SK-N-SH treated with all-trans-retinoic acid at 6 μM for 48 hours (cell line): Measurements from ENCODE around the gene ACP2.

Experiments
- GLIS3 ChIP-seq: fragments of 250-450 bp; sonication (Bioruptor Pico); IDR thresholded peaks from 2 replicates; pipeline ENCODE4 v1.5.0; 2020; ENCODE audit warnings: mild to moderate bottlenecking, moderate library complexity
- ISL1 ChIP-seq: fragments of 250-450 bp; sonication (Bioruptor Pico); IDR thresholded peaks from 2 replicates; pipeline ENCODE4 v2.1.2; 2022; ENCODE audit warnings: mild to moderate bottlenecking, moderate library complexity
- SNAI2 ChIP-seq: fragments of 250-450 bp; sonication (Bioruptor Pico); IDR thresholded peaks from 2 replicates; pipeline ENCODE4 v1.5.0; 2020; ENCODE audit warnings: mild to moderate bottlenecking, moderate library complexity
- TCF4 ChIP-seq: fragments of 250-450 bp; sonication (Bioruptor Pico); IDR thresholded peaks from 2 replicates; pipeline ENCODE4 v1.8.0; 2021; ENCODE audit warnings: mild to moderate bottlenecking, moderate library complexity, borderline replicate concordance
- ZC3H10 ChIP-seq: fragments of 250-450 bp; sonication (Bioruptor Pico); IDR thresholded peaks from 2 replicates; pipeline ENCODE4 v1.5.1; 2021; ENCODE audit warnings: mild to moderate bottlenecking, moderate library complexity
- ZNF565 ChIP-seq: fragments of 450-650 bp; formaldehyde crosslinking; conservative IDR thresholded peaks from 2 replicates; pipeline ENCODE4 v1.5.0; 2020; ENCODE audit warnings: low read depth, mild to moderate bottlenecking, moderate library complexity
- TF ChIP-seq, protein P1 (sequence below): fragments of 250-450 bp; sonication (Bioruptor Pico); IDR thresholded peaks from 2 replicates; pipeline ENCODE4 v1.5.0; 2020; ENCODE audit warnings: mild to moderate bottlenecking, moderate library complexity
- TF ChIP-seq, protein P2 (sequence below): fragments of 250-450 bp; sonication (Bioruptor Pico); IDR thresholded peaks from 2 replicates; pipeline ENCODE4 v1.8.0; 2020; ENCODE audit warnings: mild to moderate bottlenecking, moderate library complexity, borderline replicate concordance
- TF ChIP-seq, protein P3 (sequence below): fragments of 250-450 bp; sonication (Bioruptor Pico); IDR thresholded peaks from 2 replicates; pipeline ENCODE4 v1.5.1; 2020; ENCODE audit warnings: low read depth, mild to moderate bottlenecking, moderate library complexity

DNA sequence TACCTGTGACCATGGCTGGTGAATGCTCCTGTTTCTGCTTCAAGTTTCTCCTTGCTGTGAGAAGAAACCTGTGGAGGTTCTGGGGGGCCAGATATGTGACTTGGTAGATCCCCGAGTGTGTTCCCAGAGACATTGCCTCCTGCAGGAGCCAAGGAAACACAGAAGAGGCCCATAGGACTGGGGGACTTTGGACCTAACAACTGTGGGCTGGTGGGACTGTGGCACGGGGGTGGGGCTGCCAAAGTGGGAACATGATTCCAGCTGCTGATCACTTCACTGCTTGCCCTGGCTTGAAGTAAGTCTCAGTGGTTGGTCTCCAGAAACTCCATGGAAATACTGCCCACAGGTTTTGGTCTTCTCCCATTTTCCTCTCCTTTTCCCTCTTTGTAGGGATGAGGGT is 5.0 kb upstream of the ACP2 start:
- no peak for TF ChIP-seq TCF4 (CRISPR knock-in tag)
- TF ChIP-seq, protein P1, sequence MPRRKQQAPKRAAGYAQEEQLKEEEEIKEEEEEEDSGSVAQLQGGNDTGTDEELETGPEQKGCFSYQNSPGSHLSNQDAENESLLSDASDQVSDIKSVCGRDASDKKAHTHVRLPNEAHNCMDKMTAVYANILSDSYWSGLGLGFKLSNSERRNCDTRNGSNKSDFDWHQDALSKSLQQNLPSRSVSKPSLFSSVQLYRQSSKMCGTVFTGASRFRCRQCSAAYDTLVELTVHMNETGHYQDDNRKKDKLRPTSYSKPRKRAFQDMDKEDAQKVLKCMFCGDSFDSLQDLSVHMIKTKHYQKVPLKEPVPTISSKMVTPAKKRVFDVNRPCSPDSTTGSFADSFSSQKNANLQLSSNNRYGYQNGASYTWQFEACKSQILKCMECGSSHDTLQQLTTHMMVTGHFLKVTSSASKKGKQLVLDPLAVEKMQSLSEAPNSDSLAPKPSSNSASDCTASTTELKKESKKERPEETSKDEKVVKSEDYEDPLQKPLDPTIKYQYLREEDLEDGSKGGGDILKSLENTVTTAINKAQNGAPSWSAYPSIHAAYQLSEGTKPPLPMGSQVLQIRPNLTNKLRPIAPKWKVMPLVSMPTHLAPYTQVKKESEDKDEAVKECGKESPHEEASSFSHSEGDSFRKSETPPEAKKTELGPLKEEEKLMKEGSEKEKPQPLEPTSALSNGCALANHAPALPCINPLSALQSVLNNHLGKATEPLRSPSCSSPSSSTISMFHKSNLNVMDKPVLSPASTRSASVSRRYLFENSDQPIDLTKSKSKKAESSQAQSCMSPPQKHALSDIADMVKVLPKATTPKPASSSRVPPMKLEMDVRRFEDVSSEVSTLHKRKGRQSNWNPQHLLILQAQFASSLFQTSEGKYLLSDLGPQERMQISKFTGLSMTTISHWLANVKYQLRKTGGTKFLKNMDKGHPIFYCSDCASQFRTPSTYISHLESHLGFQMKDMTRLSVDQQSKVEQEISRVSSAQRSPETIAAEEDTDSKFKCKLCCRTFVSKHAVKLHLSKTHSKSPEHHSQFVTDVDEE = no peak
- TF ChIP-seq, protein P2, sequence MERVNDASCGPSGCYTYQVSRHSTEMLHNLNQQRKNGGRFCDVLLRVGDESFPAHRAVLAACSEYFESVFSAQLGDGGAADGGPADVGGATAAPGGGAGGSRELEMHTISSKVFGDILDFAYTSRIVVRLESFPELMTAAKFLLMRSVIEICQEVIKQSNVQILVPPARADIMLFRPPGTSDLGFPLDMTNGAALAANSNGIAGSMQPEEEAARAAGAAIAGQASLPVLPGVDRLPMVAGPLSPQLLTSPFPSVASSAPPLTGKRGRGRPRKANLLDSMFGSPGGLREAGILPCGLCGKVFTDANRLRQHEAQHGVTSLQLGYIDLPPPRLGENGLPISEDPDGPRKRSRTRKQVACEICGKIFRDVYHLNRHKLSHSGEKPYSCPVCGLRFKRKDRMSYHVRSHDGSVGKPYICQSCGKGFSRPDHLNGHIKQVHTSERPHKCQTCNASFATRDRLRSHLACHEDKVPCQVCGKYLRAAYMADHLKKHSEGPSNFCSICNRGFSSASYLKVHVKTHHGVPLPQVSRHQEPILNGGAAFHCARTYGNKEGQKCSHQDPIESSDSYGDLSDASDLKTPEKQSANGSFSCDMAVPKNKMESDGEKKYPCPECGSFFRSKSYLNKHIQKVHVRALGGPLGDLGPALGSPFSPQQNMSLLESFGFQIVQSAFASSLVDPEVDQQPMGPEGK (CRISPR knock-in tag) = no peak
- no peak for TF ChIP-seq GLIS3 (CRISPR knock-in tag)
- TF ChIP-seq ISL1 = no peak
- TF ChIP-seq ZNF565 (CRISPR knock-in tag) = no peak
- TF ChIP-seq, protein P3, sequence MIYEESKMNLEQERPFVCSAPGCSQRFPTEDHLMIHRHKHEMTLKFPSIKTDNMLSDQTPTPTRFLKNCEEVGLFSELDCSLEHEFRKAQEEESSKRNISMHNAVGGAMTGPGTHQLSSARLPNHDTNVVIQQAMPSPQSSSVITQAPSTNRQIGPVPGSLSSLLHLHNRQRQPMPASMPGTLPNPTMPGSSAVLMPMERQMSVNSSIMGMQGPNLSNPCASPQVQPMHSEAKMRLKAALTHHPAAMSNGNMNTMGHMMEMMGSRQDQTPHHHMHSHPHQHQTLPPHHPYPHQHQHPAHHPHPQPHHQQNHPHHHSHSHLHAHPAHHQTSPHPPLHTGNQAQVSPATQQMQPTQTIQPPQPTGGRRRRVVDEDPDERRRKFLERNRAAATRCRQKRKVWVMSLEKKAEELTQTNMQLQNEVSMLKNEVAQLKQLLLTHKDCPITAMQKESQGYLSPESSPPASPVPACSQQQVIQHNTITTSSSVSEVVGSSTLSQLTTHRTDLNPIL (CRISPR knock-in tag) = no peak
- no peak for TF ChIP-seq ZC3H10 (CRISPR knock-in tag)
- TF ChIP-seq SNAI2 (CRISPR knock-in tag) = no peak
